Effector CD4-positive, alpha-beta T cell (primary cell): ENCODE data around the gene CMYA5.
"Not testable (repeated sequence)": the region's sequence is repeated elsewhere in the genome, so short reads cannot be mapped to it uniquely, and the experiment has no call there.

ENCODE experiments used
- DNase-seq: peaks from one replicate; pipeline ENCODE4 v3.0.0-alpha.2; 2020

Gene CMYA5

DNA sequence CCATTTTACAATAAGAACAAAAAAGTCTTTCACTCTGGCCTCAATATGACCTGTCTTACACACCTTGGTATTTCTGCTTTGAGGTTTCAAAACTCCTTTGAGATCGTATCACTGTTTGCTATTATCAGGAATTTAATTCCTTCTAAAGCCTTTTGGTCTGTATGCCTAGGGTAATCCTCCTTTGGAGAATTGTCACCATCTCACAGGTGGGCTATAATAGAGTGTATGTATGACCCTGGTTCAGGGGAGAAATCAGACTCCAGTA is 13.7 kb downstream of the CMYA5 start:
- DNase-seq, result no peak

DNA sequence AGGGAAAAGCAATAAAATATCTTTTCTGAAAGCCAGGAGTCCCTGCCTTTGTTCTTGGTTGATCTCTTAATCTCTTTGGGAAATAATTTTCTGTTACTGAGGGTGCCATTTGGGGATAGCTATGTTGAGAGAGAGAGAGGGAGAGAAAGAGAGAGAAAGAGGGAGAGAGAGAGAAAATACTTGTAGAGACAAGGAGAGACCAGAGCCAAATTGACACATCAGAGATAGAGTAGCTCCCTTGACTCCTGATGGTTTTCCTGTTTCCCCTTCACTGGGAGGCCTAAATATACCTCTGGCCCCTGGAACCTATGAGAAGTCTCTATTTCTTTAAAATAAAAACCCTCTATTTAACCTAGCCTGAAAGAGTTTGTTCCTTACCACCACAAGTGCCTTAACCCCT is 14.9 kb downstream of the CMYA5 start:
- DNase-seq, result no peak

DNA sequence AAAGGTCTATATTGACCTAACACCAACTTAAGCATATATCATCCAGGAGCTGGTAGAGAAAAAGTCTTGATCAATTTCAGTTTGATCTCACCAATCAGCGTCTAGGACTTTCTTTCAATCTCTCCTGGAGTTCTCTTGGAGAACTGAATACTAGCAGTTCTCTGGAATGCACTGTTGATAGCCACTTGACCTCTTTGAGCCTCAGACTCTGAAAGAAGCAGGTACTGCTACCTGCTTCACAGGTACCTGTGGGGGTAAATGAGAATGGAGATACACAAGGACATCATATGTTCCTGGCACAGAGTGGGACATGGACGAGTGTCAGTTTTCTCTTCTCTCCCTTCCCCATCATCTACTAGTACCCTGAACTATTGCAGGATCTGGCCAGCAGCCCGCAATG is 16.0 kb downstream of the CMYA5 start:
- no peak for DNase-seq

DNA sequence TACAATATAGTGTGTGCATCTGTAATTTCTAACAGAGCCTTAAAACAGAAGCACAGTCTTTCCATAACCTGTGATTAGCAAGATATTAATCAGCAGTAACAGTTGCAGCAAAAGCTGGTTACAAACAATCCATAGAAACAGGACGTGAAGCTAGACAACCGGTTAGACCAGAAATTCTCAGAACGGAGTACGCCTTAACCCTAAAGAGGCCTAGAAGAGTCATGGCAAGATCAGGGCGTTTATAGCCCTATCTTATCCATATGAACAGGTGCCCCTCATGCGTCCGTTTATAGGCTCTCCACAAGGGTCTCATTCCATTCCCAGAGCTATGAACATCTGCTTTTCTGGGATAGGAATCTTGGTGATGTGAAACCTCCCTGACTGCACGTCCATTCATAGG is 16.7 kb downstream of the CMYA5 start:
- not testable (repeated sequence) for DNase-seq

DNA sequence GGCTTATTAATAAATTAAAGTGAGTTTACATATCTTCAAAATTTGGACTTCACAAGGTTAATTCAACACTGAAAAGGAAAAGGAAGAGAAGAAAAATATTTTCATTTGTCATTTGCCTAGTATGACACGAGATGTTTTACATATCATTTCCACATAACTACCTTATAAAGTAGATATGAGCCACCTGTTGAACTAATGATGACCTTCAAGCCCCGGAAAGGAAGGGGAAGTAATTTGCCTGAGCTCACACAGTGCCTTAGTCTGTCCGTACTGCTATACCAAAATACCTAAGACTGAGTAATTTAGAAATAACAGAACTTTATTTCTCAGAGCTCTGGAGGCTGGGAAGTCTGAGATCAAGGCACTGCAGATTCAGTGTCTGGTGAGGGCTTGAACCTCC is 17.9 kb downstream of the CMYA5 start:
- DNase-seq, result no peak

DNA sequence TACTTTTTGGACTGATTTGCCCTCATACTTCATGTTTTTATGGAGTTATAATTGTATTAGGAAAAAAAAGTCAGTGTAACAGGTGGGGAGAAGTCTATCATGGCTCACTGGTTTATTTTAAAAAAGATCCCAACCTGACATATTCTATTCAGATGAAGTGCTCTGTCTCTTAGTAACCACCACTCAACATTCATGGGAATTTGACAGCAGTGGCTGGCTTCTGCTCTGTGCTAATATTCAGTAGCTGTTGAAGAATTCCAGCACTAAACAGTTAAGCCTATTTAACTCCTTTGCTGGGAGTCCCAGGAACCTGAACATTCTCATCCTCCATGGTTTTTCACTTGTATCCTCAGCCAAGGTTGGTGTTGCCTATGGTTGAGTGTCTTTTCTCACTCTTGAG is 23.1 kb downstream of the CMYA5 start:
- no peak for DNase-seq

DNA sequence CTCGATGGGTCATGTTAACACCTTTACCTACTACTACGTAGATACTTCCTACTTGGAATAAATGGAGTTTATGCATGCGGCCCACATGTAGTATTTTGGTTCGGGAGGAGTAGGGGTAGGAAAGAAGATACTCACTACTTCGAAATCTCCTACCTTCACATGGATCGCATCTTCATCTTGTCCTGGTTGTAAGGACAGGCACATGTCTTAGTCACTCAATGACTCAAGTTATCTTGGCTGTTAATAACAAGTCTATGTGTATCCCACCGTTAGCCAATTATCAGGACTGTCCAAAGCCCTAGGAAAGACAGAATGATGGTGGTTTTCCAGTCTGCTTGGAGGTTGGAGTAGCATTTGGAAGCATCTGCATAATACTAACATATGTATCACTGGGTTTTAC is 24.1 kb downstream of the CMYA5 start:
- no peak for DNase-seq

DNA sequence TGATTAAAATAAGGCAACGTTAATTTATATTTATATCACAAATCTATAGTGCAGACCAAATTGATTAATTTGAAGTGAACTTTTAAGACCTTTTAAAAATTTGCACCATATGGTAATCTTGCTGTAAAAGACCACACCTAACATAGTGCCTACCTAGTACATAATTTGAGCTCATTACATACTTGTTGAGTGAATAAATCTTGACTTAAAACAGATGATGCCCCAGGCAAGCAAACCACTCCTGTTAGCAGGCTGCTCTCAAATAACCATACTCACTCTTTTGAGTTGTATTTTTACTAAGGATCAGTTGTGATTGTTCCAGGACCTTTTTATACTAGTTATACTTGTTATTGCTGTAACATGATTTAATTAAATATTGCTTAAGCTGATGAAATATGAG is 27.2 kb downstream of the CMYA5 start:
- no peak for DNase-seq

DNA sequence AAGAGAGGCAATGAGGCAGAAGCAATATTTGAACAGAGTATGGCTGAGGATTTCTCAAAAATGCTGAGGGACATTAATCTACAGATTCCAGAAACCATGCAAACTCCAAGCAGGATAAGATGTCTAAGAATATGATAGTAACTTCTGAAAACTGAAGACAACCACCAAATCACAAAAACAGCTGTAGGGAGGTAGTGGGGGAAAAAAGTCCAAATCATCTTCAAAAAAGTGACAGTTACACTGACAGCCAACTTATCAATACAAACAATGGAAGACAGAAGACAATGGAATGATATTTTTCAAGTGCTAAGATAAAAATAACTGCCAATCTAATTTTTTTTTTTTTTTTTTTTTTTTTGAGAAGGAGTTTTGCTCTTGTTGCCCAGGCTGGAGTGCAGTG is 30.5 kb downstream of the CMYA5 start:
- no peak for DNase-seq

DNA sequence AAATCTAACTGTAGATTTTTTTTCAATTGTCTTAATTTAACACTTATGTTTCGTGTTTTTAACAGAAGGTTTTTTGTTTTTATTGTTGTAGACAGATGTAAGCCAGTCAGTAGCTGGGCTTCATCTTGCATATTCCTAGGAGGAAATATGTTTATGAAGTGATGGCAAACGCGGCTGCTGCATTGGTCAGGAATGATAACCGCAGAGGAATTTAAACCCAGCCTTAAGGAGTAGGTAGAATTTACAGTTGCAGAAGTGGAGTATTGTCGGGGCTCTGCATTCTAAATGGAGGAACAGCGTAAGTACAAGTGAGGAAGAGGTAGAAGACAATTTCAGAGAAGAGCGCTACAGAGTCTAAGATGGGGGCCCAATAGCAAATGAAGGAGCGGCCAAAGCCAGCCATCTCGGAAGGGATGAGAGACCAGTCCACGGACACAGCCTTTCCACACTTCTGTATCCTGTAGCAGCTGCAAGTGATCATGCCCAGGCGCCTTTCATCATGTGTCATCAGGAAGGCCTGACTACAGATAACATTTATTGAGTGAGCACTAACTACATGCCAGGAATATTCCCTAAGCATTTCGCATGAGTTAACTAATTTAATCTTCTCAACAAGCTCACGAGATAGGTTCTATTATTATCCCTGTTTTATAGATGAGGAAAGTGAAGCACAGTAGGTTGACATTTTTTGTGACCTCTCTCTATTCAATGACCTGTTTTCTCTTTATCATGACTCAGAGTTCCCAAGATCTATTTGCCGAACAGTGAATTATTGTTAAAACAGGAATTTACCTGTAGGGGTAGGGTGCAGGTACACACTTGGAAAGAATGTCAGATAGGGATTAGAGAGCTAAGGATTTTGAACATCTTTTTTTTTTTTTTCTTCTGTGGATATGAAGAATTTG is 38.1 kb downstream of the CMYA5 start:
- no peak for DNase-seq

DNA sequence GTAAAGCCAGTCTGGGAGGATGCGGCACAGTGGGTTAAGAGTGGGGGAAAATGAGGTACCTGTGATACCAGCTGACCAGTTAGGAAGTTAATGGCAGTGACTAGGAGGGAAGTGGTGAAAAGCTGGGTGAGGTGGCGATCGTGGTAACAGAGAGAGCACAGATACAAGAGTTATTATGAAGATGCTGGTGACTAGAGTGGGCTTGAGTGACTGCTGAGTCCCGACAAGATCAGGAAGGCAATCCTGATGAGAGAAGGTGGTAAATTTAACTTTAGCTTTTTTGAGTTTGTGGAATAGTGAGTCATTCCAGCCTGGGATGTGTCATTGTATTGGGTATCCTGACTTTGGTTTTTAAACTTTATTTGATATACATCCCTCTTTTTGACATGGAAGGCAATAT is 38.8 kb downstream of the CMYA5 start:
- no peak for DNase-seq

DNA sequence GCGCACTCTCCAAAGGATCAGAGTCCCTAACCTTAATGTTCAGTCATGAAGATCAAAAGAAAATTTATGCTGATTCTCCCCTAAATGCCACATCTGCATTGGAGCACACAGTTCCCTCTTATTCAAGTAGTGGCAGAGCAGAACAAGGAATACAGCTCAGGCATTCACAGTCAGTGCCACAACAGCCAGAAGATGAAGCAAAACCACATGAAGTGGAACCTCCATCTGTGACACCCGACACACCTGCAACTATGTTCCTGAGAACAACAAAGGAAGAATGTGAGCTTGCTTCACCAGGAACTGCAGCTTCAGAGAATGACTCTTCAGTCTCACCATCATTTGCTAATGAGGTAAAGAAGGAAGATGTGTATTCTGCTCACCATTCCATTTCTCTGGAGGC is 40.0 kb downstream of the CMYA5 start:
- no peak for DNase-seq

DNA sequence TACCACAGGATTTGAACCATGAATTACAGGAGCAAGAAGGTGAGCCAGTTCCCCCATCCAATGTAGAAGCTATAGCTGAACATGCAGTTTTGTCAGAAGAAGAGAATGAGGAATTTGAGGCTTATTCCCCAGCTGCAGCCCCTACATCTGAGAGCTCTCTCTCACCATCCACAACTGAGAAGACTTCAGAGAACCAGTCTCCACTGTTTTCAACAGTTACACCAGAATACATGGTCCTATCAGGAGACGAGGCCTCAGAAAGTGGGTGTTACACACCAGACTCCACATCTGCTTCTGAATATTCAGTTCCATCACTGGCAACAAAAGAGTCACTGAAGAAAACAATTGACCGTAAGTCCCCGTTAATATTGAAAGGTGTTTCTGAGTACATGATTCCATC is 40.9 kb downstream of the CMYA5 start:
- DNase-seq, result no peak

DNA sequence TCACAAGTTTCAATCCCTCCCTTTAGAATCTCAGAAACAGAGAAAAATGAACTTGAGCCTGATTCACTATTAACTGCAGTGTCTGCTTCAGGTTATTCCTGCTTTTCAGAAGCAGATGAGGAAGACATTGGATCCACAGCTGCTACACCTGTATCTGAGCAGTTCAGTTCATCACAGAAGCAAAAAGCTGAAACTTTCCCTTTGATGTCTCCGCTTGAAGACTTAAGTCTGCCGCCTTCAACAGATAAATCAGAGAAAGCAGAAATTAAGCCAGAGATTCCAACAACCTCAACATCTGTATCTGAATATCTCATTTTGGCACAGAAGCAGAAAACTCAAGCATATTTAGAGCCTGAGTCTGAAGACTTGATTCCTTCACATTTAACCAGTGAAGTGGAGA is 42.1 kb downstream of the CMYA5 start:
- DNase-seq, result no peak

DNA sequence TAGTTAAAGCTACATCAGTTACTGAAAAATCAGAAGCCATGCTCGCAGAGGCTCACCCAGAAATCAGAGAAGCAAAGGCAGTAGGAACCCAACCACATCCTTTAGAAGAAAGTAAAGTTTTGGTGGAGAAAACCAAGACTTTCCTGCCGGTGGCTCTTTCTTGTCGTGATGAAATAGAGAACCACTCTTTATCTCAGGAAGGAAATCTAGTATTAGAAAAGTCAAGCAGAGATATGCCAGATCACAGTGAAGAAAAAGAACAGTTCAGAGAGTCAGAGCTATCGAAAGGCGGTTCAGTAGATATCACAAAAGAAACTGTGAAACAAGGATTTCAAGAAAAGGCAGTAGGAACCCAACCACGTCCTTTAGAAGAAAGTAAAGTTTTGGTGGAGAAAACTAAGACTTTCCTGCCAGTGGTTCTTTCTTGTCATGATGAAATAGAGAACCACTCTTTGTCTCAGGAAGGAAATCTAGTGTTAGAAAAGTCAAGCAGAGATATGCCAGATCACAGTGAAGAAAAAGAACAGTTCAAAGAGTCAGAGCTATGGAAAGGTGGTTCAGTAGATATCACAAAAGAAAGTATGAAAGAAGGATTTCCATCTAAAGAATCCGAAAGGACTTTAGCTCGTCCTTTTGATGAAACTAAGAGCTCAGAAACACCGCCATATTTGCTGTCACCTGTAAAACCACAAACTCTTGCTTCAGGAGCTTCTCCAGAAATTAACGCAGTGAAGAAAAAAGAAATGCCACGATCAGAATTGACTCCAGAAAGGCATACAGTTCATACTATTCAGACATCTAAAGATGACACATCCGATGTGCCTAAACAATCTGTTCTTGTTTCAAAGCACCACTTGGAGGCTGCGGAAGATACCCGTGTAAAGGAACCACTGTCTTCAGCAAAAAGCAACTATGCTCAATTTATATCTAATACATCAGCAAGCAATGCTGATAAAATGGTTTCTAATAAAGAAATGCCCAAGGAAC is 47.2 kb downstream of the CMYA5 start:
- no peak for DNase-seq

DNA sequence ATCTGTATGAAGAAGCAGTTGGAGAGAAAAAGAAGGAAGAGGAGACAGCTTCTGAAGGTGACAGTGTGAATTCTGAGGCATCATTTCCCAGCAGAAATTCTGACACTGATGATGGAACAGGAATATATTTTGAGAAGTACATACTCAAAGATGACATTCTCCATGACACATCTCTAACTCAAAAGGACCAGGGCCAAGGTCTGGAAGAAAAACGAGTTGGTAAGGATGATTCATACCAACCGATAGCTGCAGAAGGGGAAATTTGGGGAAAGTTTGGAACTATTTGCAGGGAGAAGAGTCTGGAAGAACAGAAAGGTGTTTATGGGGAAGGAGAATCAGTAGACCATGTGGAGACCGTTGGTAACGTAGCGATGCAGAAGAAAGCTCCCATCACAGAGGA is 48.7 kb downstream of the CMYA5 start:
- no peak for DNase-seq

DNA sequence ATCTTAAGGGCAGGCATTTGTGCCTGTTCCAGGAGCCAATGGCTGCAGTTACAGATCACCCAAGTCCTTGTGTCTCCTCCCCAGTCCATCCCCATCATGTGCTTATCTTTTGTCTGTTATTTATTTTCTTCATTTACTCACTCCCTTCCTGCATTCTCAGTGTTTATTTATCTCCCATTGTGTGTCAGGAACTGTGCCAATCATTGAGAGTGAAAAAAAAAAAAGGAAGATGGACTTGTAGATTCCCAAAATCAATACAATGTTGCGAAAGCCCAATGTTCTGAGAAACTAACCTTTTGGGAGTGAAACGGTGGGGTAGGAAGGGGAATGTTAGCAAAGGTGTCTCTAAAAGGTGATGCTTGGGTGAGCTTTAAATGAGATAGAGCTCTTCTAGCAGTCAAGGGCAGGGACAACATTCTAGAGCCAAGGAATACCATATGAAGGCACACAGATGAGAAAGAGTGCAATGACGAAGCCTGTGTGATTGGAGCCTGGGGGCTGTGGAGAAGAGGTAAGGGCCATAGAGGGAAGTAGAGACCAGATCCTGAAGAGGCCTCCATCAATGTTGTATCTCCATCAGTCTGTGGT is 53.0 kb downstream of the CMYA5 start:
- no peak for DNase-seq

DNA sequence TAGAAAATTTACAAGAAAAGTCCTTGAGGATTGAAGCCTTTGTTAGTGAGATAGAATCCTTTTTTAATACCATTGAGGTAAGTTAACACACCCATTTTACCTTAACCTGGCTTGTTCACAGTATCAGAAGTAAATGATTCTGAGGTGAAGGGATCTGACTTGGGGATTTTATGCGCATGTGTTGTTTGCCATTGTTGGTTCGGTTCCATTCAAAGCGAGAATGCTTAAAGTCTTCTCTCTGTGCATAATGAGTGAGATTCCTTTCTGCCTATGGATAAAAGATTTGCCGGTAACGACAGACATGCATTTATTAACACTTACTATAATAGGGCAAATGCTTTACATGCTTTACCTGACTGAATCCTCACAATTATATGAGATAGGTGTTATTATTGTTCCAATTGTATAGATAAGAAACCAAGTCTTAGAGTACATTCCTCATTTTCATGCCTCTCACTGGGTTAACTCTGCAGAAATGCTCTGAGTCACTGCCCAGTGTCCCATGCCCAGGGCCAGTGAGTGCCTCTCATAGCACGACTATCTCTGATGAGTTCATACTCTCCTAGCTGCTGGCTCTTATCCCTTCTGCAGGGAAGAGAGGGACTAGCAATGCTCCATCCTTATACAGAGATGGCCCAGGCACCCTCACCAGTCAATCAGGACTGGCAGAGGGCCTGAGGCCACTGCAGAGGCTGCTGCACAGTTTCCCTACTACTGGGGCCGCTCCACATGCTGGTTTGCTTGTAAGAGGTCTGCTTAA is 54.4 kb downstream of the CMYA5 start:
- no peak for DNase-seq

DNA sequence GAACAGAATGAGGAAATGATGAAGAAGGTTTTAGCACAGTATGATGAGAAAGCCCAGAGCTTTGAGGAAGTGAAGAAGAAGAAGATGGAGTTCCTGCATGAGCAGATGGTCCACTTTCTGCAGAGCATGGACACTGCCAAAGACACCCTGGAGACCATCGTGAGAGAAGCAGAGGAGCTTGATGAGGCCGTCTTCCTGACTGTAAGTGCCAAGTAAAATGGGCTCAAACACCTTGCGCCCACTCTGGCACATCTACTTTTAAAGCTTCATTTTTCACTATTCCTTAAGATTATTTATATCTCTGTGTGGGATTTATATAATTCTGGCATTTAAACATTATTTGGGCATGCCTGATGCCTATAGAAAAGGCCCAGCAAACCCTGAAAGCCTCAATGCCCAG is 55.6 kb downstream of the CMYA5 start:
- DNase-seq, result no peak

DNA sequence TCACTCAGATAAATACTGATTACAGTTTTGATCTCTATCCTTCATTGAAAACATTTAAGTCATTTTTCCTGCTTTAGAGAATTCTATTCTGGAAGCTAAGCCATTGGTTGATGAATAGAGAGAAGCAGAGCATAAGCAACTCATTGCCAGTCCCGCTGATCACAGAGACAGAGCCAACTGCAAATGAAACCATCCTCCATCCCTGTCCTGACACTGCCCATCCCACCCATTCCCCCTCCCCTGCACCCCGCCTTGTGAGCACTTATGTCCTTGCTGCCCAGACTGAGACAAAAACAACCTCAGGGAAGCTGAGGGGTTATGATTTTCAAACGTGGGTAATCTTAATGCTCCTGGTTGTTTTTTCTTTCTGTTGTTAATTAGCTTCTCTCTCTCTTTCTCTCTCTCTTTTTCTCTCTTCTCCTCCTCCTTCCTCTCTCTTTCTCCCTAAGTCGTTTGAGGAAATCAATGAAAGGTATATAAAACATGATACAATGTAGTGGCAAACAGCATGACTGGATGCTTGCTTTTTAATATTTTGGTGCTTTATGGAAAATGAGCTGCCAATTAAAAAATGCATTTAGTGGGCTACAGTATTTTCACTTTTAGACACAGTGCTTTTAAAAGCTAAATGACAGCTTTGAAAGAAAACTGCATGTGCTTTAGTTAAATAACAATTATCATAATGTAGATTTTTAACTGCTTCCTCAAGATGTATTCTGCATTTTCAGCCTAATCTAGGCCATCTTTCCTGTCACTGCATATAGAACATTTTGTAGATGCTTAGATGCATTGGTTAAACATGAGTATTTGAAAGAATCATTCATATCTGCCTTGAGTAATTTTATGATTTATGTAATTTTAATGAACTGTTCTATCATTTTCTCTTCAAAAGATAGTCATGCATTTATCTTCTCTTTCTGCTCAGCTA is 57.3 kb downstream of the CMYA5 start:
- no peak for DNase-seq

DNA sequence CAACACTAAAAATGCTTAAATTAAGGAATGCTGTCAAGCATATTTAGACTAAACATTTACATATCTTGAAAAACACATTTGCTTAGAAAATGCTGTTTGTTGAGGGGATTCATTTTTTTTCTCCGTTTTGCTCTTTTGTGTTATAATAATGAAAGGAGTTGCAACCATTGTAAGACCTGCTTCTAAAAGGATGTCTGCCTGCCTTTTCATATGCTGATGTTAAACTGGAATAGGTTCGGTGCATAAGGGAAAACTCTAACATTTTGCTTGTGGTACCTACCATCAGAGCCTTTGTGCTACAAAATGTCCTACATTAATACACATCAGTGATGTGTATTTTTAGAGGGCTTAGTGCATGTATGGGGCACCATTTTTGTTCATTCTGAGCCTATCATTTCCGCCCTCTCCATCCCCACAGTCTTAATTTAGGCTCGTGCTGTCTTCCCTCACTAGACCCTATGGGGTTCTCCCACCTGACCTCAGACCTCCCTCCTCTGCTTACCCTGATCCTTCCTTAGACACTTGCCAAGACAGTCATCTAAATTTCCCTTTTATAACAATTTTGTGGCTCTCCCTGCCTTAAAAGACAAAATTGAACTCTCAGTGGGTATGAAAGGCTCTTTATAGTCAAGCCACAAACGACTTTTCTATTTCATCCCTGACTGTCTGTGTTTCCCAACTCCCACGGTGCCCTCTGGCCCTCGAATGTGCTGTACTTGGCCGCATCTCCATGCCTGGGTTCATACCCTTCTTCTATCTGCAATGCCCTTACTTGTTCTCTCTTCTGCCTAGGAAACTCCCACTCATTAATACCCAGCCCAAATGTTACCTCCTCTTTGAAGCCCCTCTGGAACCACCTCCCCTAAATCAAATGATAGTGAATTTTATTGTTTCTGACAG is 61.2 kb downstream of the CMYA5 start:
- no peak for DNase-seq
